ENCODE measurements around the gene SOWAHA.

Gene SOWAHA

GRCh38 chr5:132831095-132831860 is 18.2 kb downstream of the SOWAHA start:
- 82 to 84% methylated on average over 15 of the region's 15 CpGs for WGBS, 2 experiments
- no peak overlapping the region for H3K4me3 ChIP-seq (ENCODE audit: insufficient read depth, low read depth, low read length)
- peaks cover 72% of the 10 kb centered on the region for H3K27me3 ChIP-seq (ENCODE audit: control insufficient read depth, insufficient read depth, low read length, poor library complexity, severe bottlenecking)
- H3K4me1 ChIP-seq (ENCODE audit: control insufficient read depth, insufficient read depth, low read length): no peaks in the 10 kb centered on the region
- no peaks in the 10 kb centered on the region for H3K9me3 ChIP-seq (ENCODE audit: control insufficient read depth, low read length)
- H3K36me3 ChIP-seq (ENCODE audit: control insufficient read depth, insufficient read depth, low read length): no peaks in the 10 kb centered on the region
- no peak overlapping the region for H3K27ac ChIP-seq (ENCODE audit: insufficient read depth, low read depth, low read length, poor library complexity, severe bottlenecking)

GRCh38 chr5:132832612-132833011 is 19.5 kb downstream of the SOWAHA start:
- Histone ChIP-seq H3K4me1 (ENCODE audit: control insufficient read depth, insufficient read depth, low read length) (no peaks in the 10 kb centered on the region), H3K36me3 (ENCODE audit: control insufficient read depth, insufficient read depth, low read length) (no peaks in the 10 kb centered on the region), H3K27ac (ENCODE audit: insufficient read depth, low read depth, low read length, poor library complexity, severe bottlenecking) (no peak overlapping the region), H3K9me3 (ENCODE audit: control insufficient read depth, low read length) (no peaks in the 10 kb centered on the region), H3K4me3 (ENCODE audit: insufficient read depth, low read depth, low read length) (no peak overlapping the region), H3K27me3 (ENCODE audit: control insufficient read depth, insufficient read depth, low read length, poor library complexity, severe bottlenecking) (peaks cover 59% of the 10 kb centered on the region)
- WGBS, 2 experiments: 88 to 93% methylated on average over 5 of the region's 5 CpGs

GRCh38 chr5:132834057-132834456 is 21.0 kb downstream of the SOWAHA start:
- no peak overlapping the region for H3K27ac ChIP-seq (ENCODE audit: insufficient read depth, low read depth, low read length, poor library complexity, severe bottlenecking)
- H3K27me3 ChIP-seq (ENCODE audit: control insufficient read depth, insufficient read depth, low read length, poor library complexity, severe bottlenecking): peaks cover 44% of the 10 kb centered on the region
- H3K4me3 ChIP-seq (ENCODE audit: insufficient read depth, low read depth, low read length): no peak overlapping the region
- H3K36me3 ChIP-seq (ENCODE audit: control insufficient read depth, insufficient read depth, low read length): no peaks in the 10 kb centered on the region
- no peaks in the 10 kb centered on the region for H3K9me3 ChIP-seq (ENCODE audit: control insufficient read depth, low read length)
- WGBS, 2 experiments: 93% methylated on average over 3 of the region's 3 CpGs
- no peaks in the 10 kb centered on the region for H3K4me1 ChIP-seq (ENCODE audit: control insufficient read depth, insufficient read depth, low read length)

GRCh38 chr5:132836852-132837251 is 23.8 kb downstream of the SOWAHA start:
- Histone ChIP-seq H3K4me1 (ENCODE audit: control insufficient read depth, insufficient read depth, low read length) (no peaks in the 10 kb centered on the region), H3K36me3 (ENCODE audit: control insufficient read depth, insufficient read depth, low read length) (no peaks in the 10 kb centered on the region), H3K9me3 (ENCODE audit: control insufficient read depth, low read length) (no peaks in the 10 kb centered on the region), H3K4me3 (ENCODE audit: insufficient read depth, low read depth, low read length) (no peak overlapping the region), H3K27me3 (ENCODE audit: control insufficient read depth, insufficient read depth, low read length, poor library complexity, severe bottlenecking) (peaks cover 16% of the 10 kb centered on the region), H3K27ac (ENCODE audit: insufficient read depth, low read depth, low read length, poor library complexity, severe bottlenecking) (no peak overlapping the region)
- 93 to 100% methylated on average over 1 of the region's 1 CpG for WGBS, 2 experiments

GRCh38 chr5:132837868-132838267 is 24.8 kb downstream of the SOWAHA start:
- WGBS, 2 experiments: 88 to 91% methylated on average over 2 of the region's 2 CpGs
- Histone ChIP-seq H3K27ac (ENCODE audit: insufficient read depth, low read depth, low read length, poor library complexity, severe bottlenecking) (no peak overlapping the region), H3K9me3 (ENCODE audit: control insufficient read depth, low read length) (no peaks in the 10 kb centered on the region)

GRCh38 chr5:132838516-132839282 is 25.6 kb downstream of the SOWAHA start:
- no peaks in the 10 kb centered on the region for H3K27me3 ChIP-seq (ENCODE audit: control insufficient read depth, insufficient read depth, low read length, poor library complexity, severe bottlenecking)
- H3K9me3 ChIP-seq (ENCODE audit: control insufficient read depth, low read length): no peaks in the 10 kb centered on the region
- no peak overlapping the region for H3K27ac ChIP-seq (ENCODE audit: insufficient read depth, low read depth, low read length, poor library complexity, severe bottlenecking)
- H3K36me3 ChIP-seq (ENCODE audit: control insufficient read depth, insufficient read depth, low read length): no peaks in the 10 kb centered on the region
- WGBS, 2 experiments: 91 to 92% methylated on average over 3 of the region's 3 CpGs
- H3K4me1 ChIP-seq (ENCODE audit: control insufficient read depth, insufficient read depth, low read length): no peaks in the 10 kb centered on the region
- H3K4me3 ChIP-seq (ENCODE audit: insufficient read depth, low read depth, low read length): no peak overlapping the region

More at GRCh38 chr5:132837868-132838267, 24.8 kb downstream of the SOWAHA start:
- Histone ChIP-seq H3K27me3 (ENCODE audit: control insufficient read depth, insufficient read depth, low read length, poor library complexity, severe bottlenecking) (peaks cover 7% of the 10 kb centered on the region), H3K4me3 (ENCODE audit: insufficient read depth, low read depth, low read length) (no peak overlapping the region), H3K4me1 (ENCODE audit: control insufficient read depth, insufficient read depth, low read length) (no peaks in the 10 kb centered on the region), H3K36me3 (ENCODE audit: control insufficient read depth, insufficient read depth, low read length) (no peaks in the 10 kb centered on the region)

GRCh38 chr5:132839426-132840301 is 26.6 kb downstream of the SOWAHA start:
- 84 to 85% methylated on average over 7 to 8 of the region's 8 CpGs for WGBS, 2 experiments
- Histone ChIP-seq H3K9me3 (ENCODE audit: control insufficient read depth, low read length) (no peaks in the 10 kb centered on the region), H3K4me3 (ENCODE audit: insufficient read depth, low read depth, low read length) (no peak overlapping the region), H3K27me3 (ENCODE audit: control insufficient read depth, insufficient read depth, low read length, poor library complexity, severe bottlenecking) (no peaks in the 10 kb centered on the region), H3K36me3 (ENCODE audit: control insufficient read depth, insufficient read depth, low read length) (no peaks in the 10 kb centered on the region), H3K27ac (ENCODE audit: insufficient read depth, low read depth, low read length, poor library complexity, severe bottlenecking) (no peak overlapping the region), H3K4me1 (ENCODE audit: control insufficient read depth, insufficient read depth, low read length) (no peaks in the 10 kb centered on the region)

GRCh38 chr5:132840313-132840712 is 27.2 kb downstream of the SOWAHA start:
- H3K27ac ChIP-seq (ENCODE audit: insufficient read depth, low read depth, low read length, poor library complexity, severe bottlenecking): no peak overlapping the region
- no peaks in the 10 kb centered on the region for H3K36me3 ChIP-seq (ENCODE audit: control insufficient read depth, insufficient read depth, low read length)
- no peaks in the 10 kb centered on the region for H3K9me3 ChIP-seq (ENCODE audit: control insufficient read depth, low read length)
- no peaks in the 10 kb centered on the region for H3K27me3 ChIP-seq (ENCODE audit: control insufficient read depth, insufficient read depth, low read length, poor library complexity, severe bottlenecking)
- no peak overlapping the region for H3K4me3 ChIP-seq (ENCODE audit: insufficient read depth, low read depth, low read length)
- 81 to 91% methylated on average over 3 of the region's 3 CpGs for WGBS, 2 experiments
- no peaks in the 10 kb centered on the region for H3K4me1 ChIP-seq (ENCODE audit: control insufficient read depth, insufficient read depth, low read length)

- Histone ChIP-seq H3K36me3 (ENCODE audit: control insufficient read depth, insufficient read depth, low read length) (no peaks in the 10 kb centered on the region), H3K9me3 (ENCODE audit: control insufficient read depth, low read length) (no peaks in the 10 kb centered on the region), H3K4me1 (ENCODE audit: control insufficient read depth, insufficient read depth, low read length) (no peaks in the 10 kb centered on the region), H3K27ac (ENCODE audit: insufficient read depth, low read depth, low read length, poor library complexity, severe bottlenecking) (no peak overlapping the region), H3K4me3 (ENCODE audit: insufficient read depth, low read depth, low read length) (no peak overlapping the region), H3K27me3 (ENCODE audit: control insufficient read depth, insufficient read depth, low read length, poor library complexity, severe bottlenecking) (no peaks in the 10 kb centered on the region)
- WGBS, 2 experiments: 88 to 89% methylated on average over 1 of the region's 1 CpG
These were observed 27.8 kb downstream of the SOWAHA start for GRCh38 chr5:132840896-132841295.

- Histone ChIP-seq H3K36me3 (ENCODE audit: control insufficient read depth, insufficient read depth, low read length) (no peaks in the 10 kb centered on the region), H3K4me3 (ENCODE audit: insufficient read depth, low read depth, low read length) (no peak overlapping the region), H3K27me3 (ENCODE audit: control insufficient read depth, insufficient read depth, low read length, poor library complexity, severe bottlenecking) (no peaks in the 10 kb centered on the region), H3K27ac (ENCODE audit: insufficient read depth, low read depth, low read length, poor library complexity, severe bottlenecking) (no peak overlapping the region), H3K4me1 (ENCODE audit: control insufficient read depth, insufficient read depth, low read length) (no peaks in the 10 kb centered on the region), H3K9me3 (ENCODE audit: control insufficient read depth, low read length) (no peaks in the 10 kb centered on the region)
- WGBS, 2 experiments: 93 to 95% methylated on average over 4 of the region's 4 CpGs
These were observed 28.2 kb downstream of the SOWAHA start for GRCh38 chr5:132841305-132841704.
